HG02678 (cell line): Measurements from ENCODE around the gene CLCN3.
"Not testable (repeated sequence)": the region's sequence is repeated elsewhere in the genome, so short reads cannot be mapped to it uniquely, and the experiment has no call there.

ENCODE experiments used
- ATAC-seq: cut with Tn5 transposase; IDR thresholded peaks from one replicate; pipeline ENCODE4 v1.9.1; 2021; ENCODE audit warnings: mild to moderate bottlenecking, moderate library complexity; ENCODE audit not compliant: unreplicated experiment

Gene CLCN3

GRCh38 chr4:169655401-169655800, 35.0 kb downstream of the CLCN3 start:
- no peak for ATAC-seq

GRCh38 chr4:169657470-169658107, 37.2 kb downstream of the CLCN3 start:
- ATAC-seq: no peak

- no peak for ATAC-seq
Measured at GRCh38 chr4:169658196-169658595, 37.8 kb downstream of the CLCN3 start.

GRCh38 chr4:169658975-169659715, 38.8 kb downstream of the CLCN3 start:
- no peak for ATAC-seq

GRCh38 chr4:169659716-169660670, 39.6 kb downstream of the CLCN3 start:
- peak; percentile 96 for ATAC-seq

- ATAC-seq: no peak
Measured at GRCh38 chr4:169660929-169661328, 40.6 kb downstream of the CLCN3 start.

- ATAC-seq: no peak
Measured at GRCh38 chr4:169661761-169662160, 41.4 kb downstream of the CLCN3 start.

GRCh38 chr4:169662206-169662605, 41.8 kb downstream of the CLCN3 start:
- ATAC-seq: no peak

- no peak for ATAC-seq
Measured at GRCh38 chr4:169663402-169663801, 43.0 kb downstream of the CLCN3 start.

- no peak for ATAC-seq
Measured at GRCh38 chr4:169663831-169664230, 43.5 kb downstream of the CLCN3 start.

- ATAC-seq: no peak
Measured at GRCh38 chr4:169664615-169665014, 44.2 kb downstream of the CLCN3 start.

GRCh38 chr4:169665046-169665737, 44.8 kb downstream of the CLCN3 start:
- ATAC-seq: no peak

GRCh38 chr4:169668069-169668721, 47.8 kb downstream of the CLCN3 start:
- ATAC-seq: no peak

- no peak for ATAC-seq
Measured at GRCh38 chr4:169675825-169676224, 55.4 kb downstream of the CLCN3 start.

- no peak for ATAC-seq
Measured at GRCh38 chr4:169677150-169677748, 56.9 kb downstream of the CLCN3 start.

- not testable (repeated sequence) for ATAC-seq
Measured at GRCh38 chr4:169678486-169678885, 58.1 kb downstream of the CLCN3 start.

- ATAC-seq: not testable (repeated sequence)
Measured at GRCh38 chr4:169678951-169679591, 58.7 kb downstream of the CLCN3 start.

GRCh38 chr4:169682372-169683047, 62.1 kb downstream of the CLCN3 start:
- no peak for ATAC-seq

GRCh38 chr4:169689681-169690080, 69.3 kb downstream of the CLCN3 start:
- ATAC-seq: no peak
